HepG2 (cell line): ENCODE measurements around the gene SMIM29. TPM values are rescaled to one million over a fixed set of nuclear protein-coding genes. Genes with fewer than 3 reads are reported as not detected.

Experiments used
- AHDC1 ChIP-seq: sonication (generic); formaldehyde crosslinking; IDR thresholded peaks from 2 replicates; pipeline ENCODE4 v1.5.1; 2020; ENCODE audit warnings: mild to moderate bottlenecking, missing genetic modification reagents, borderline replicate concordance
- BHLHE40 ChIP-seq: IDR thresholded peaks from 2 replicates; pipeline ENCODE4 v1.6.1; 2011; ENCODE audit warnings: low read length, improper control_type of control experiment
- FOXC1 ChIP-seq: sonication (generic); formaldehyde crosslinking; IDR thresholded peaks from 2 replicates; pipeline ENCODE4 v1.8.0; 2022; ENCODE audit warnings: mild to moderate bottlenecking, missing genetic modification reagents, borderline replicate concordance
- HNF4A ChIP-seq: sonication (generic); formaldehyde crosslinking; IDR thresholded peaks from 2 replicates; pipeline ENCODE4 v1.4.0; 2020; ENCODE audit warnings: missing genetic modification reagents
- HNRNPH1 ChIP-seq: fragments of 200-400 bp; formaldehyde crosslinking; optimal IDR thresholded peaks from 2 replicates; pipeline ENCODE3; 2017; ENCODE audit warnings: mild to moderate bottlenecking, low read depth, low read length
- KLF16 ChIP-seq, 2 experiments: sonication (generic) in 1 of 2; formaldehyde crosslinking in 1 of 2; IDR thresholded peaks; 2 replicates each; pipeline versions ENCODE4 v1.6.1 to v1.8.0; 2016 to 2023; ENCODE audit warnings: missing genetic modification reagents in 2 of 2, missing compliant biosample characterization in 1 of 2
- MATR3 ChIP-seq: sonication (generic); formaldehyde crosslinking; IDR thresholded peaks from 2 replicates; pipeline ENCODE4 v1.4.0; 2020; ENCODE audit warnings: missing genetic modification reagents
- POLR2G ChIP-seq: fragments of 200-400 bp; formaldehyde crosslinking; IDR thresholded peaks from 2 replicates; pipeline ENCODE4 v1.6.1; 2018; ENCODE audit warnings: mild to moderate bottlenecking, low read depth, low read length, moderate library complexity
- SYNCRIP ChIP-seq: fragments of 200-400 bp; formaldehyde crosslinking; IDR thresholded peaks from 2 replicates; pipeline ENCODE4 v1.6.1; 2018; ENCODE audit warnings: mild to moderate bottlenecking, low read depth, low read length; ENCODE audit not compliant: insufficient read depth
- ZNF33B ChIP-seq: sonication (generic); formaldehyde crosslinking; IDR thresholded peaks from 2 replicates; pipeline ENCODE4 v1.5.1; 2020; ENCODE audit warnings: mild to moderate bottlenecking, missing genetic modification reagents
- ZNF784 ChIP-seq: sonication (generic); formaldehyde crosslinking; IDR thresholded peaks from 2 replicates; pipeline ENCODE4 v1.5.1; 2020; ENCODE audit warnings: missing genetic modification reagents, mild to moderate bottlenecking, borderline replicate concordance
- ZNF879 ChIP-seq: sonication (generic); formaldehyde crosslinking; IDR thresholded peaks from 2 replicates; pipeline ENCODE4 v1.8.1; 2023; ENCODE audit warnings: missing genetic modification reagents
- polyA plus RNA-seq, 8 experiments: library from polyadenylated mRNA; depleted of rRNA in 3 of 8; stranded (reverse) in 7 of 8; unstranded in 1 of 8; fragments of >200 nt; fragmentation: Illumina TruSeq in 4 of 8; extraction: Trizol in 4 of 8; gene quantifications; 2 replicates each; pipeline versions ENCODE4 v1.2.1 to v1.2.3, GENCODE V29; 2011 to 2016; ENCODE audit warnings: low read depth in 4 of 8, missing spikeins in 1 of 8, mixed read lengths in 1 of 8; ENCODE audit not compliant: insufficient read depth in 1 of 8
- total RNA-seq, 5 experiments: library from RNA; depleted of rRNA; stranded (reverse); fragments of >200 nt; fragmentation: Illumina TruSeq; extraction: Trizol; gene quantifications; 2 replicates each; pipeline ENCODE4 v1.2.3, GENCODE V29; 2016; ENCODE audit warnings: low read depth in 1 of 5
- TF ChIP-seq, protein P1 (sequence below): sonication (generic); formaldehyde crosslinking; conservative IDR thresholded peaks from 2 replicates; pipeline ENCODE4 v1.4.0; 2020; ENCODE audit warnings: missing genetic modification reagents
- TF ChIP-seq, protein P2 (sequence below): sonication (generic); formaldehyde crosslinking; IDR thresholded peaks from 2 replicates; pipeline ENCODE4 v1.4.0; 2020; ENCODE audit warnings: missing genetic modification reagents, borderline replicate concordance

Gene SMIM29
- total and polyA plus RNA-seq, 2 of the 13 experiments (the other 11 are each of a cell fraction or from before 2014, with no cell fraction given), result 8.8 to 15.3 TPM

DNA sequence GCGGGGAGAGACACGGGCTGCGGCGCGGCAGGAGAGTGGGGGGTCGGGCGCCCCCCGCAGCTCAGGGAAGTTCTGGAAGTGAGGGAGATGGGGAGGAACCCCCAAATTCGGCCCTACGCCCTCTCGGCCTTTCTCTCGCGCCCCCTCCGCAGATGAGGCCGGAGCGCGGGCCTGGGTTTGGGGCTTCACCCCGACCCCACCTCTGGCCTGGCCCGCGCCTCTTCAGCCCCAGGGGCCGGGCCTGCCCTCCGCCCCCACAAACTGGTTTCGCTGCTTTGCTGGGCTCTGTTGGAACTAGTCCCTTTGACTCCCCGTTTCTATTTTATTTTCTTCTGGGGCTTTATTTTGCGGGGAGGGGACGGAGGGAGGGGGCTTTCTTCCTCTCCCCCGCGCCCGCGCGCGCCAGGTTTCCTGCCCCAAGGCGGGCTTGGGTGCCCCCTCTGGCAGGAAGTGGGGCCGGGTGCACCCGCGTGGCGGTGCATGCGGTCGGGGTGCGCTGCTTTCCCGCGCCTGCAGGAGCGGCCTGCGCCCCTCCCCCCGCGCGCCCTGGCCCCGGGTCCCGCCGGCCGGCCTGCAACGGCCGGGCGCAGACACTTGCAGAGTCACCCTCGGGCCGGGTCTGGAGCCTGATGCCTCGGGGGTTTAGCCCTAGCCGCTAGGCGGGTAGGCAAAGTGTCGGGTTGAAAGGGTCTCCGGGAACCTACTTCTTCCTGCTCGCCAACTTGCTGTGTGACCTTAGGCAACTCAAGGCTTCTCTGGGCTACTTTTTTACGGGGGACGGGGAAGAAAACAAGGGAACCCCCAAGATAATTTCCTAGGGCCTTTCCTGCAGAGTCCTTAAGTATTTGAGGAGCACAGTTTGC lies 10.9 kb downstream of the SMIM29 start (continued):
- no peak for TF ChIP-seq HNF4A (CRISPR knock-in tag)
- TF ChIP-seq, protein P1, sequence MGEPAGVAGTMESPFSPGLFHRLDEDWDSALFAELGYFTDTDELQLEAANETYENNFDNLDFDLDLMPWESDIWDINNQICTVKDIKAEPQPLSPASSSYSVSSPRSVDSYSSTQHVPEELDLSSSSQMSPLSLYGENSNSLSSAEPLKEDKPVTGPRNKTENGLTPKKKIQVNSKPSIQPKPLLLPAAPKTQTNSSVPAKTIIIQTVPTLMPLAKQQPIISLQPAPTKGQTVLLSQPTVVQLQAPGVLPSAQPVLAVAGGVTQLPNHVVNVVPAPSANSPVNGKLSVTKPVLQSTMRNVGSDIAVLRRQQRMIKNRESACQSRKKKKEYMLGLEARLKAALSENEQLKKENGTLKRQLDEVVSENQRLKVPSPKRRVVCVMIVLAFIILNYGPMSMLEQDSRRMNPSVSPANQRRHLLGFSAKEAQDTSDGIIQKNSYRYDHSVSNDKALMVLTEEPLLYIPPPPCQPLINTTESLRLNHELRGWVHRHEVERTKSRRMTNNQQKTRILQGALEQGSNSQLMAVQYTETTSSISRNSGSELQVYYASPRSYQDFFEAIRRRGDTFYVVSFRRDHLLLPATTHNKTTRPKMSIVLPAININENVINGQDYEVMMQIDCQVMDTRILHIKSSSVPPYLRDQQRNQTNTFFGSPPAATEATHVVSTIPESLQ (CRISPR knock-in tag), result no peak; the same call in 1 of the 2 replicates
- peak; percentile 38 to 67; a peak in 1 of 4 replicates for TF ChIP-seq KLF16 (CRISPR knock-in tag; IDR thresholded peaks at IDR 0.05)
- TF ChIP-seq ZNF784 (CRISPR knock-in tag), result peak; percentile 97
- no peak for TF ChIP-seq SYNCRIP
- TF ChIP-seq POLR2G, result no peak
- TF ChIP-seq MATR3 (CRISPR knock-in tag), result no peak
- TF ChIP-seq, protein P2, sequence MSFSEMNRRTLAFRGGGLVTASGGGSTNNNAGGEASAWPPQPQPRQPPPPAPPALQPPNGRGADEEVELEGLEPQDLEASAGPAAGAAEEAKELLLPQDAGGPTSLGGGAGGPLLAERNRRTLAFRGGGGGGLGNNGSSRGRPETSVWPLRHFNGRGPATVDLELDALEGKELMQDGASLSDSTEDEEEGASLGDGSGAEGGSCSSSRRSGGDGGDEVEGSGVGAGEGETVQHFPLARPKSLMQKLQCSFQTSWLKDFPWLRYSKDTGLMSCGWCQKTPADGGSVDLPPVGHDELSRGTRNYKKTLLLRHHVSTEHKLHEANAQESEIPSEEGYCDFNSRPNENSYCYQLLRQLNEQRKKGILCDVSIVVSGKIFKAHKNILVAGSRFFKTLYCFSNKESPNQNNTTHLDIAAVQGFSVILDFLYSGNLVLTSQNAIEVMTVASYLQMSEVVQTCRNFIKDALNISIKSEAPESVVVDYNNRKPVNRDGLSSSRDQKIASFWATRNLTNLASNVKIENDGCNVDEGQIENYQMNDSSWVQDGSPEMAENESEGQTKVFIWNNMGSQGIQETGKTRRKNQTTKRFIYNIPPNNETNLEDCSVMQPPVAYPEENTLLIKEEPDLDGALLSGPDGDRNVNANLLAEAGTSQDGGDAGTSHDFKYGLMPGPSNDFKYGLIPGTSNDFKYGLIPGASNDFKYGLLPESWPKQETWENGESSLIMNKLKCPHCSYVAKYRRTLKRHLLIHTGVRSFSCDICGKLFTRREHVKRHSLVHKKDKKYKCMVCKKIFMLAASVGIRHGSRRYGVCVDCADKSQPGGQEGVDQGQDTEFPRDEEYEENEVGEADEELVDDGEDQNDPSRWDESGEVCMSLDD (CRISPR knock-in tag), result peak; percentile 96
- TF ChIP-seq BHLHE40, result no peak
- peak; percentile 92 for TF ChIP-seq ZNF33B
- no peak for TF ChIP-seq HNRNPH1
- TF ChIP-seq ZNF879, result peak; percentile 94
- peak; percentile 84 for TF ChIP-seq FOXC1 (CRISPR knock-in tag)
- TF ChIP-seq AHDC1 (CRISPR knock-in tag), result peak; percentile 35; the same call in 1 of the 2 replicates
